SHP77 (cell line): ENCODE measurements around the gene DUSP23.

Experiments
- DNase-seq, 2 experiments: peaks; one replicate each; lab custom pipeline; 2025; lab: John Stamatoyannopoulos, UW

DUSP23 gene

GRCh38 chr1:159828176-159828575 is 47.4 kb downstream of the DUSP23 start:
- no peak for DNase-seq

GRCh38 chr1:159828581-159829272 is 48.0 kb downstream of the DUSP23 start:
- no peak for DNase-seq

- DNase-seq, result peak; percentile 25 to 34
Measured at GRCh38 chr1:159829273-159829634, 48.5 kb downstream of the DUSP23 start.

- DNase-seq, result no peak
Measured at GRCh38 chr1:159829822-159830465, 49.2 kb downstream of the DUSP23 start.

GRCh38 chr1:159830722-159831121 is 50.0 kb downstream of the DUSP23 start:
- DNase-seq, result no peak

GRCh38 chr1:159831412-159832141 is 50.8 kb downstream of the DUSP23 start:
- DNase-seq, result no peak
